HG03460 (cell line): ENCODE data around the gene WDR13.
A peak's percentile ranks its signal among the peaks of the same experiment; 100 is the strongest.
"Not testable (repeated sequence)": the region's sequence is repeated elsewhere in the genome, so short reads cannot be mapped to it uniquely, and the experiment has no call there.

Experiments
- ATAC-seq: cut with Tn5 transposase; IDR thresholded peaks from one replicate; pipeline ENCODE4 v1.9.1; 2021; ENCODE audit not compliant: unreplicated experiment

Gene WDR13

DNA sequence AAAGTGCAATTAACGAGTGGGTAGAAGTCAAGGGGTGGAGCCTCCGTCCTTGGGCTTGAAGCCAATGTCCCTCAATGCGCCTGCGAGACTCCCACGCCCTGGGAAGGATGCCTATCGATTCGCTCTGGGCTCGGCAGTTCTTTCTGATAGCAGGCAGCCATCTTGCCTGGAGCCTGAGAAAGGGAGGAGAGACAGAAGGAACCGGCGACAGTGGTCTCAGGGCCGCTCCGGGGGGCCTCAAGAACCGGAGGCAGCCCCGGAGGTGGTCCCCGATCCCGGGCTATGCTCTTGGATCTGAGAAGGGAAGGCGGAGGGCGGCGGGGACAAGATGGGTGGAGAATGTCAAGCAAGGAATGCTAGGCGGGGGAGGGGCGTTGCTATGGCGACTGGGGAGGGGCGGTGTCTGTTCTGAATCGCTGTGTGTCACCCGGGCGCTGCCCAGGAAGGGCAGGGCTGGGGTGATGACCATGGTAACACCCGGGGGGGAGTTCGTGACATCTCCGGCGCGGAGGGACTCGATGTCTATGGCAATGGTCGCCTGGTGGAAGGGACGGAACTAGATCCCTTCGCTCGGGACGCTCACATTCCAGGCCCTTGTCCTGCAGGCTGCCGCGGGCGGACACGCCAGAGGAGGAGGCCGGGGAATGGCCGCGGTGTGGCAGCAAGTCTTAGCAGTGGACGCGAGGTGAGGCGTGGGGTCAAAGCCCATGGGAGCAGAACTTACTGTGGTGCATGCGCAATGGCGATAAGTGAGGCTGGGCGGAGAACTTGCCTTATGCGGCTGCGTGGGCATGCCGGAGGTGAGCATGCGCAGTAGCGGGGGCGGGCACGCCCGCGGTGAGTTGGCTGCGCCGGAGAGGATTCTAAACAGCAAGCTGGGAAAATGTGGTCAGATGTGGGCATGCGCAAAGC, at the start of gene WDR13:
TSS of gene WDR13 (plus strand) at position 140 of the 912 bp plus-strand sequence. CDS start at position 645, 505 bp downstream.
- peak; percentile 75 for ATAC-seq

- no peak for ATAC-seq
These were observed 48.4 kb upstream of the WDR13 start for GRCh38 chrX:48548871-48549270.

GRCh38 chrX:48555731-48556325, 41.5 kb upstream of the WDR13 start:
- not testable (repeated sequence) for ATAC-seq

- no peak for ATAC-seq
These were observed 39.0 kb upstream of the WDR13 start for GRCh38 chrX:48558271-48558670.

DNA sequence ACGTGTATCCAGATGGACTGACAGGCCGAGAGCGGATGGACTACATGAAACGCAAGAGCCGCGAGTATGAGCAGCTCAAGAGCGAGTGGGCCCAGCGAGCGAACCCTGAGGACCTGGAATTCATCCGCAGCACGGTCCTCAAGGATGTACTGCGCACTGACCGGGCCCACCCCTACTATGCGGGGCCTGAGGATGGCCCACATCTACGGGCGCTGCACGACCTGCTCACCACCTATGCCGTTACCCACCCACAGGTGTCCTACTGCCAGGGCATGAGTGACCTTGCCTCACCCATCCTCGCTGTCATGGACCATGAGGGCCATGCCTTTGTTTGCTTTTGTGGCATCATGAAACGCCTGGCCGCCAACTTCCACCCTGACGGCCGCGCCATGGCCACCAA, 37.7 kb upstream of the WDR13 start:
- ATAC-seq = no peak

GRCh38 chrX:48560056-48560455, 37.2 kb upstream of the WDR13 start:
- ATAC-seq = no peak

DNA sequence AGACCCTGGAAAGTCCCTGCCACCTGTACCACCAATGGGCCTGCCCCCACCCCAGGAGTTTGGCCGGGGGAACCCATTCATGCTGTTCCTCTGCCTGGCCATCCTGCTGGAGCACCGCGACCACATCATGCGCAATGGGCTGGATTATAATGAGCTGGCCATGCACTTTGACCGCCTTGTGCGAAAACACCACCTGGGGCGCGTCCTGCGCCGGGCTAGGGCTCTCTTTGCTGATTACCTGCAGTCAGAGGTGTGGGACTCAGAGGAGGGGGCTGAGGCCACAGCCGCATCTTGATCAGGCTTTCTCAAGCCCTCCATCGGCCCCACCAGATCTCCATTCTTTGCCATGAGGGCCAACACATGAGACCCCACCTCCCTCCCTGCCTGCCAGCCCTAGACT, 36.6 kb upstream of the WDR13 start:
- no peak for ATAC-seq

DNA sequence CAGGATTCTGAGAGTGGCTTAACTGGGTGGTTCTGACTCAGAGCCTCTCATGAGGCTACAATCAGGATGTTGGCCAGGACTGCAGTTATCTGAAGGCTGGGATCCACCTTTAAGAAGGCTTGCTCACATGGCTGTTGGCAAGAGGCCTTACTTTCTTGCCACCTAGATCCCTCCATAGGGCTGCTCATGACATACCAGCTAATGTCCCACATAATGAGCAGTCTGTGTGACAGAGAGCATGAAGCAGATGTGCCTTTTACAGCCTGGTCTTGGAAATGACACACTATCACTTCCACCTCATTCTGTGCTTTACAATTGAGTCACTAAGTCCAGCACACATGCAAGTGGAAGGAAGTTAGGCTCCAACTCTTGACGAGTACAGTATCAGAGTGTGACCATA, 27.3 kb upstream of the WDR13 start:
- peak; percentile 37 for ATAC-seq

- no peak for ATAC-seq
These were observed 23.5 kb upstream of the WDR13 start for GRCh38 chrX:48573690-48574269.

DNA sequence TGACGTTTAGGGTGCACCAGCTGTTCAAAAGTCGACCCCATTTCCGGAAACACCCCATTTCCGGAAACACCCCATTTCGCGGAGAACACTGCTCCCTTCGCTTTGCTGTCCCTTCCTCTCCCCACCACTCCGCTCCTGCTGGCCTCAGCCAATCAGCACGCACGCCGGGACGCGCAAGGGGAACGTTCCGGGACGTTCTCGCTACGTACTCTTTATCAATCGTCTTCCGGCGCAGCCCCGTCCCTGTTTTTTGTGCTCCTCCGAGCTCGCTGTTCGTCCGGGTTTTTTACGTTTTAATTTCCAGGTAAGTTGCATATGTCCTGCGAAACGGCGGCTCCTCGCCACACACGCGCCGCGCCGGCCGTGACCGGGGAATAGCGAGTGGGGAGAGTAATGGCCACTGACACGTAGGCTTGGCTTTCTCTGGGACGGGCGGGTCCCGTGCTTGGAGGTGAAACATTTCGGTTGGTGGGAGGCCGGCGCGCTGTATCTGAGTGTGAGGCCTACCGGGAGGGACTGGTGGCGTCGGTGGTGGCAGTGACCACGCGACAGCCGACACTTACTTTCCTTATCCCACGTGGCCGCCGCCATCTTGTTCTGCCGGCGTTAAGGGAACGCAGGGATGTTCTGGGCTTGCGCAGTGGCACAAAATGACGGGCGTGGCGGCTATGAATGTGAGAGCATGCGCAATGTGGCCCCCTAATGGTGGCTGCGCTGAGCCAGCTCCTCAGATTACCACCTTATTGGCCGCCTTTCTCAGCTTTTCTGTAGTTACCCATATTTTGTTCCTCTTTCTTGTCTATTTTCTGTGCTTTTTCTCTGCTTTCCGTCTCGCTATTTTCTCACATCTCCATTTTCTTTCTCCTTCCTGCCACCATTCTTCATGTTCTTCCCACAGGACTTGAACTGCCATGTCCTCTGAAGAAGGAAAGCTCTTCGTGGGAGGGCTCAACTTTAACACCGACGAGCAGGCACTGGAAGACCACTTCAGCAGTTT, 22.7 kb upstream of the WDR13 start, which contains the start of gene RBM3:
TSS of gene RBM3 (plus strand) at position 215 of the 997 bp plus-strand sequence. CDS start at position 912, 697 bp downstream.
- peak; percentile 79 for ATAC-seq

GRCh38 chrX:48575642-48576041, 21.6 kb upstream of the WDR13 start:
- ATAC-seq = no peak

DNA sequence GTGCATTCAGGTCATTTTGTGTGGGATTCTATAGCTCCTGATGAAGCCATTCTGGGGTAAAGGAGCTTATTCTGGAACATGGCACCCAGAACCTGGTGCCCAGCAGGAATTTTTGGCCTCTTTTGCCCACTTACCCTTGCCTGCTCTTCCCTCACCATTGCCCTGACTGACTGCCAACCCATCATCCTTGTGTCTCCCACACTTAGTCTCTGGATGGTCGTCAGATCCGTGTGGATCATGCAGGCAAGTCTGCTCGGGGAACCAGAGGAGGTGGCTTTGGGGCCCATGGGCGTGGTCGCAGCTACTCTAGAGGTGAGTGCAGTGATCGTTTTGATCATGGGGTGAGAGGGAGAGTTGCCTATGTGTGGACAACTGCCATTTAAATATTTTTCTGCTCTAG, 21.2 kb upstream of the WDR13 start:
- no peak for ATAC-seq

DNA sequence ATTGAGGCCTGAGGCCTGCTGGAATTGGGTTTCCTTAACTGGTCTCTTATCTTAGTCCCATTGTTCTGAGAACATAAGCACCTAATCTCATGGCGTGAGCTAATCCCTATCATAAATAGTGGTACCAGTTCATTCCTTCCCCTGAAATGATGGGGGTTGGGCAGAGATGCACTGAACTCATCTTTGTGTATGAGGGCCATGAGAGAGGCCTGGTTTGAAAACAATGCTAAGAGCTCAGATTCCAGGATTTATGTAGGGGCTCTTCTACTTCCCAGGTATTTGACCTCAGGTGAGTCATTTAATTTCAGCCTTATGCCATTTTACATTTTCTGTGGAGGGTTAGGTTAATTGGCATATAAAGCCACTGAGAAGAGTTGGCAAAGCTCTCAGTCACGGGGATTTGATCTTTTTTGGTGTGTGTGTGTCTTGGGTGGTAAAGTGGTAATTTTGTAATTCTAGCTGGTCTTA, 18.6 kb upstream of the WDR13 start:
- ATAC-seq = no peak

GRCh38 chrX:48579259-48579658, 18.0 kb upstream of the WDR13 start:
- ATAC-seq = no peak

GRCh38 chrX:48580662-48581061, 16.6 kb upstream of the WDR13 start:
- ATAC-seq = no peak

DNA sequence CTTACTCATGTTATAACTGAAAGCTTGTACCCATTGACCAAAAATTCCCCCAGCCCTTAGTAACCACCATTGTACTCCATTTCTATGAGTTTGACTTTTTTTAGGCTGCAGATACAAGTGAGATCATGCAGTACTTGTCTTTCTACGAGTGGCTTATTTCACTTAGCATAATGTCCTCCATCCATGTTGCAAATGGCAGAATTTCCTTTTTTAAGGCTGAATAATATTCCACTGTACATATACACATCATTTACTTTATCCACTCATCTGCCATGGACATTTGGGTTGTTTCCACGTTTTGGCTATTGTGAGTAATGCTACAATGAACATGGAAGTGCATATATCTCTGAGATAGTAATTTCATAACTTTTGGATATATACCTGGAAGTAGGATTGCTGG, 12.6 kb upstream of the WDR13 start:
- ATAC-seq = no peak

- no peak for ATAC-seq
These were observed 7.7 kb upstream of the WDR13 start for GRCh38 chrX:48589482-48590162.

GRCh38 chrX:48590203-48591103, 6.8 kb upstream of the WDR13 start:
- no peak for ATAC-seq

- no peak for ATAC-seq
These were observed 6.0 kb upstream of the WDR13 start for GRCh38 chrX:48591255-48591791.
